HG03139 (cell line): ENCODE measurements around the gene CRACR2A.

ENCODE experiments used
- ATAC-seq: cut with Tn5 transposase; IDR thresholded peaks from one replicate; pipeline ENCODE4 v1.9.1; 2021; ENCODE audit not compliant: unreplicated experiment

Gene CRACR2A

GRCh38 chr12:3752741-3753486 is at the start of gene CRACR2A:
Gene CRACR2A, minus strand, starts transcription at chr12:3753109. Its CDS starts 56,110 bp downstream, at chr12:3696999.
- ATAC-seq: peak; percentile 79

GRCh38 chr12:3797531-3798048 is 44.7 kb upstream of the CRACR2A start:
- ATAC-seq: no peak

GRCh38 chr12:3795492-3796133 is 42.7 kb upstream of the CRACR2A start:
- no peak for ATAC-seq

GRCh38 chr12:3795066-3795465 is 42.2 kb upstream of the CRACR2A start:
- ATAC-seq: no peak

GRCh38 chr12:3792623-3793288 is 39.8 kb upstream of the CRACR2A start:
- no peak for ATAC-seq

GRCh38 chr12:3791256-3791874 is 38.5 kb upstream of the CRACR2A start:
- ATAC-seq: no peak

GRCh38 chr12:3790642-3791041 is 37.7 kb upstream of the CRACR2A start:
- no peak for ATAC-seq

- no peak for ATAC-seq
These were observed 36.9 kb upstream of the CRACR2A start for GRCh38 chr12:3789838-3790237.

- ATAC-seq: no peak
These were observed 24.4 kb upstream of the CRACR2A start for GRCh38 chr12:3777206-3777809.

- ATAC-seq: no peak
These were observed 22.6 kb upstream of the CRACR2A start for GRCh38 chr12:3775385-3776035.

- ATAC-seq: no peak
These were observed 19.5 kb upstream of the CRACR2A start for GRCh38 chr12:3772380-3772779.

GRCh38 chr12:3771853-3772252 is 18.9 kb upstream of the CRACR2A start:
- ATAC-seq: no peak

- ATAC-seq: no peak
These were observed 18.0 kb upstream of the CRACR2A start for GRCh38 chr12:3770891-3771290.

GRCh38 chr12:3768911-3769447 is 16.1 kb upstream of the CRACR2A start:
- ATAC-seq: no peak

GRCh38 chr12:3761116-3761735 is 8.3 kb upstream of the CRACR2A start:
- no peak for ATAC-seq

GRCh38 chr12:3759878-3760277 is 7.0 kb upstream of the CRACR2A start:
- no peak for ATAC-seq

- ATAC-seq: no peak
These were observed 4.4 kb upstream of the CRACR2A start for GRCh38 chr12:3757261-3757660.

GRCh38 chr12:3755898-3756297 is 3.0 kb upstream of the CRACR2A start:
- no peak for ATAC-seq

- ATAC-seq: no peak
These were observed 805 bp upstream of the CRACR2A start for GRCh38 chr12:3753544-3754284.
